ENCODE measurements around the gene NRXN3.

Gene NRXN3

DNA sequence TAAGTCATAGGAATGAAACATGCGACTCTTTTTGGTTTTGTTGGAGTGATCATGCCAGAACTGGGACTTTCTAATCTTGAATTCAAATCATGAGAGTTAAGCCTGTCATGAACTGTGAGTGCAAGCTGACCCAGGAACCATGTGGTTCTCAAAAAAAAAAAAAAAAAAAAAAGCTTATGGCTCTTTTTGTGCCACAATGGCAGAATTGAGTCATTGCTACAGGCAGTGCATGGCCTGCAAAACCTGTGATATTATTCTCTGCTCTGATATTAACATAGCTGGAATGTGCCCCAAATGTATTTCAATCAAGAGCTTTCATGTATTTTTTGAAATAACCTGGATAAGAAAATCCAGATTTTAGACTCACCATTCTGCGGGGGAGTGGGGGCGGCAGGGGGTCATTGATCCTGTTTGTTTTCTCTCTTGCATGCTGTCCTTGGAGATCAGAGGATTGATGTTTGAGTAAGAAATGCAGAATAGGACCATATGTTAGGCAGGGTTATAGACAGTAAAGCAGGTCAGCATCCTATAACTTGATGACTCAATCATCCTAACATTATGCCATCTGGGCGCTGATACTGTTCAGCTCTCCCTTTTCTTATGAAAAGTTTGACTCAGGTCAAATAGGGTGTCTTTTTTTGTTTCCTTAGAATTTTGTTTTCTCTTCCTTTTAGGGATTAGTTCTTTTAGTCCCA lies 1243.7 kb downstream of the NRXN3 start:
- POLR2A ChIA-PET, result no interaction called here
- DNase-seq (ENCODE audit: extremely low spot score), result no peak
- TF ChIP-seq CTBP1 (IDR thresholded peaks at IDR 0.05; ENCODE audit: borderline replicate concordance) (no peak), FOXA1 (IDR thresholded peaks at IDR 0.05) (no peak), L3MBTL2 (conservative IDR thresholded peaks at IDR 0.05) (no peak), SP1 (IDR thresholded peaks at IDR 0.05) (no peak), FOXK2 (IDR thresholded peaks at IDR 0.05) (no peak)
- TF ChIP-seq, protein P1, sequence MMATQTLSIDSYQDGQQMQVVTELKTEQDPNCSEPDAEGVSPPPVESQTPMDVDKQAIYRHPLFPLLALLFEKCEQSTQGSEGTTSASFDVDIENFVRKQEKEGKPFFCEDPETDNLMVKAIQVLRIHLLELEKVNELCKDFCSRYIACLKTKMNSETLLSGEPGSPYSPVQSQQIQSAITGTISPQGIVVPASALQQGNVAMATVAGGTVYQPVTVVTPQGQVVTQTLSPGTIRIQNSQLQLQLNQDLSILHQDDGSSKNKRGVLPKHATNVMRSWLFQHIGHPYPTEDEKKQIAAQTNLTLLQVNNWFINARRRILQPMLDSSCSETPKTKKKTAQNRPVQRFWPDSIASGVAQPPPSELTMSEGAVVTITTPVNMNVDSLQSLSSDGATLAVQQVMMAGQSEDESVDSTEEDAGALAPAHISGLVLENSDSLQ (IDR thresholded peaks at IDR 0.05), result no peak
- CTCF ChIA-PET, result interaction anchor here (0.7 kb wide), 1 partner anchor 117 kb away, joined by 5 read pairs; no protein-coding TSS in a partner anchor

DNA sequence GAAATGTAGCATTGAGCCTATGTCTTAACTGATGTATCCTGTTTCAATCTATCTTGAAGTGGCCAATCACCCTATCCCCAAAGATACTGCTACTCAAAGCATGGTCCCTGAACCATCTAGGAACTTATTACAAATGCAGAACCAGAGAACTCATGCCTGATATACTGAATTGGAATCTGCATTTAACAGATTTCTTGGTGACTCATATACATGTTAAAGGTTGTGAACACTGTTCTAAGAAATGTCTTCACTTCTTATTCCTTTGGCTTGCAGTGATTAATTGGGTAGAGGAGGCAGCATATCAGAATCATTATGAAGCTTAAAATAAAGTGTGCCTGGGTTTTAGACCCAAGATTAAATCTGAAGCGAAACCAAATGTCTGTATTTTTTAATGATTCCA lies 1245.6 kb downstream of the NRXN3 start:
- DNase-seq (ENCODE audit: extremely low spot score), result no peak
- TF ChIP-seq FOXM1 (IDR thresholded peaks at IDR 0.05; ENCODE audit: borderline replicate concordance) (no peak), ELF4 (IDR thresholded peaks at IDR 0.05) (no peak), SUZ12 (IDR thresholded peaks at IDR 0.05) (no peak), TARDBP (IDR thresholded peaks at IDR 0.05) (no peak), L3MBTL2 (conservative IDR thresholded peaks at IDR 0.05) (no peak), BHLHE40 (IDR thresholded peaks at IDR 0.05; ENCODE audit: borderline replicate concordance) (no peak), FOXK2 (IDR thresholded peaks at IDR 0.05) (no peak), ZNF384 (IDR thresholded peaks at IDR 0.05) (no peak), FOXA1 (IDR thresholded peaks at IDR 0.05) (no peak), CTBP1 (IDR thresholded peaks at IDR 0.05; ENCODE audit: borderline replicate concordance) (no peak), LEF1 (IDR thresholded peaks at IDR 0.05; ENCODE audit: borderline replicate concordance) (no peak), SP1 (IDR thresholded peaks at IDR 0.05) (no peak), NFRKB (IDR thresholded peaks at IDR 0.05) (no peak), ARNT (IDR thresholded peaks at IDR 0.05) (no peak)
- TF ChIP-seq, protein P1 (IDR thresholded peaks at IDR 0.05), result no peak
- ChIA-PET CTCF (no interaction called here), POLR2A (no interaction called here)

DNA sequence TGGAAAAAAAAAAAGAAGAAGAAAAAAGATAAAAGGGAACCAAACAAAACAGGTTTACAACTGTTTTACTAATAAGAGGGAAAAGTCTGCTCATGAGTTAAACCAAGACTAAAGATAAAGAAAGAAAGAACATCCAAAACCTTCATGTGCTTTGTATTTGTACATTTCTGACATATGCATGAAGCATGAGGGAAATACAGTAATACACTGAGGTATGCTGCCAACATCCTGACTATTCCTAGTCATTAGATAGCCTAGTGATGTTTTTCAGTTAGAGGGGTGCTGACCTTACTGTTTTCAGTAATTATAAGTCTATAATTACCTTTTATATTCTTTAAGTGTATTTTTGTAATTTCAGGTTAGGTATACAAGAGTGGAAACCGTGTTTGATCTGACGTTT lies 1247.8 kb downstream of the NRXN3 start:
- no peak for TF ChIP-seq FOXM1 (IDR thresholded peaks at IDR 0.05; ENCODE audit: borderline replicate concordance)
- no peak for TF ChIP-seq L3MBTL2 (conservative IDR thresholded peaks at IDR 0.05)
- TF ChIP-seq ARNT (IDR thresholded peaks at IDR 0.05), result no peak
- TF ChIP-seq SUZ12 (IDR thresholded peaks at IDR 0.05), result no peak
- no peak for TF ChIP-seq FOXK2 (IDR thresholded peaks at IDR 0.05)
- TF ChIP-seq TARDBP (IDR thresholded peaks at IDR 0.05), result no peak
- TF ChIP-seq, protein P1 (IDR thresholded peaks at IDR 0.05), result no peak
- TF ChIP-seq BHLHE40 (IDR thresholded peaks at IDR 0.05; ENCODE audit: borderline replicate concordance), result no peak
- TF ChIP-seq ZNF384 (IDR thresholded peaks at IDR 0.05), result no peak
- TF ChIP-seq FOXA1 (IDR thresholded peaks at IDR 0.05), result no peak
- ChIA-PET CTCF (no interaction called here), POLR2A (no interaction called here)
- no peak for DNase-seq (ENCODE audit: extremely low spot score)

DNA sequence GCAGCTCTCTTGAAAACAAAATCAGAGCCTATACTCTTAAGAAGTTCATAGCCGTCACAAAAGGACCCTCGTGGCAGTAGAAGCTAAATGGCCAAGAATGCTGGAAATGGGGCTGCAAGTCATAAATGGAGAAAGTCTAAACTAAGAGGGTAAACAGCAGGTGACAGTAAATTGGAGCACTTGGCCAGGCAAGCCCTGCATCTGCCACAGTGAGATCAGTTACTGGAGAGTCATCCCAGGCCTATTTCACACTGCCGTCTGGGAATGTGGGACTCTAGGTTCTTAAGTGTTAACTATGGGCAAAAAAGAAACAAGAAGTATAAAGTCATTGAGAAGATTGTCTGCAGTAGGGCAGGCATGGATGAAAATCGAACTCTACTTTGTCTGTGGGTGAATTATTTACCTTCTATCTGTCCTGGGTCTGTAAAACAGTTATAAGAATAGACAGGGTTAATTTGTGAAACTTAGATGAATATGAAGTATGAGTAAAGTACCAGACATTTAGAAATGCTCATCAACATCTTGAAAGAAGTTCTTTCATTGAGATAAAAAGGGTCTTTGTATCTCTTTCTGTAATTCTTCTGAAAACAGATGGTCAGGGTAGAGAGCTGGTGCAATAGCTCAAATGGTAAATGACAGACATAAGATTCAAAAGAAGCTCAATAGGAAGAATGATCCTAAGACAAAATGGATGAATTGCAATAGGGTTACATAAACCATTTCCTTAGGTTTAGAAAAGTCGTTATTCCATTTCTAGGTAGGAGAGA lies 1248.7 kb downstream of the NRXN3 start:
- POLR2A ChIA-PET, result no interaction called here
- CTCF ChIA-PET, result no interaction called here
- no peak for DNase-seq (ENCODE audit: extremely low spot score)
- TF ChIP-seq FOXM1 (IDR thresholded peaks at IDR 0.05; ENCODE audit: borderline replicate concordance) (no peak), TARDBP (IDR thresholded peaks at IDR 0.05) (no peak), ARNT (IDR thresholded peaks at IDR 0.05) (no peak), SUZ12 (IDR thresholded peaks at IDR 0.05) (no peak), SP1 (IDR thresholded peaks at IDR 0.05) (no peak), ELF4 (IDR thresholded peaks at IDR 0.05) (no peak), ZNF384 (IDR thresholded peaks at IDR 0.05) (no peak), BHLHE40 (IDR thresholded peaks at IDR 0.05; ENCODE audit: borderline replicate concordance) (no peak), HDGF (IDR thresholded peaks at IDR 0.05; ENCODE audit: borderline replicate concordance) (no peak), FOXA1 (IDR thresholded peaks at IDR 0.05) (no peak), LEF1 (IDR thresholded peaks at IDR 0.05; ENCODE audit: borderline replicate concordance) (no peak), L3MBTL2 (conservative IDR thresholded peaks at IDR 0.05) (no peak), CTBP1 (IDR thresholded peaks at IDR 0.05; ENCODE audit: borderline replicate concordance) (no peak), FOXK2 (IDR thresholded peaks at IDR 0.05) (no peak), NFRKB (IDR thresholded peaks at IDR 0.05) (no peak)
- TF ChIP-seq, protein P1 (IDR thresholded peaks at IDR 0.05), result no peak

DNA sequence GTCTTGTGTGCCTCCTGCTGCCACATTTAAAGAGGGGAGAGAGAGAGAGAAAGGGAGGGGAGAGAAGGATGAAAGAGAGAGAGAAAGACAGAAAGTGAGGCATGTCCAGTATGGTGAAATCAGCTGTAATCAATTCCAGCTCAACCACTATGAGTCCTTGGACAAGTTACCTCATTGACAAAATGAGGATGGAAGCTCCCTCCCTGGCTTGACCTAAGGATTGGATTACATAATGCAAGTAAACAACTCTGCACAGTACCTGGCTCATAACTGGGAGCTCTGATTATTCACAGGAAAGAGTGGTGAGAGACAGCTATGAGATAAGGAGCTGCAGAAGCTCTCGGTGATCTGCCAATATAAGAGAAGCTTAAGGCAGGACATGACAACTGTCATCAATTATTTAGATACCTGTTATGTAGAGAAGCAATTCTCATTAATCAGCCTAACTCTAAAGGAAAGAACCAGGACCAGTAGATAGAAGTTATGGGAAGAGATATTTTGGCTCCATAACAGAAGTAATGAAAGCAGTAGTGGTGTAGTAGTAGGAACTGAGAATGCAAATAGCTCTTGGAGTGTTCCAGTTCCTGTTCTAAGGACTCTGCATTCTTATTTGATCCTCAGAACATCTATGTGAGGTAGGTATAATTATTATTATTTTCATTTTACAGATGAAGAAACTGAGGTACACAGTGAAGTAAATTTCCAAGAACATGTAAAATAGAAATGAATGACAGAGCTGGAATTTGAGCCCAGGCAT lies 1249.6 kb downstream of the NRXN3 start:
- TF ChIP-seq SP1 (IDR thresholded peaks at IDR 0.05), result no peak
- TF ChIP-seq NFRKB (IDR thresholded peaks at IDR 0.05), result no peak
- TF ChIP-seq FOXM1 (IDR thresholded peaks at IDR 0.05; ENCODE audit: borderline replicate concordance), result no peak
- no peak for TF ChIP-seq SUZ12 (IDR thresholded peaks at IDR 0.05)
- TF ChIP-seq, protein P1 (IDR thresholded peaks at IDR 0.05), result no peak
- TF ChIP-seq LEF1 (IDR thresholded peaks at IDR 0.05; ENCODE audit: borderline replicate concordance), result no peak
- TF ChIP-seq ARNT (IDR thresholded peaks at IDR 0.05), result no peak
- ChIA-PET CTCF (no interaction called here), POLR2A (no interaction called here)
- DNase-seq (ENCODE audit: extremely low spot score), result no peak

Data from HEK293T (cell line).